ENCODE measurements around the gene UFD1.

DNA sequence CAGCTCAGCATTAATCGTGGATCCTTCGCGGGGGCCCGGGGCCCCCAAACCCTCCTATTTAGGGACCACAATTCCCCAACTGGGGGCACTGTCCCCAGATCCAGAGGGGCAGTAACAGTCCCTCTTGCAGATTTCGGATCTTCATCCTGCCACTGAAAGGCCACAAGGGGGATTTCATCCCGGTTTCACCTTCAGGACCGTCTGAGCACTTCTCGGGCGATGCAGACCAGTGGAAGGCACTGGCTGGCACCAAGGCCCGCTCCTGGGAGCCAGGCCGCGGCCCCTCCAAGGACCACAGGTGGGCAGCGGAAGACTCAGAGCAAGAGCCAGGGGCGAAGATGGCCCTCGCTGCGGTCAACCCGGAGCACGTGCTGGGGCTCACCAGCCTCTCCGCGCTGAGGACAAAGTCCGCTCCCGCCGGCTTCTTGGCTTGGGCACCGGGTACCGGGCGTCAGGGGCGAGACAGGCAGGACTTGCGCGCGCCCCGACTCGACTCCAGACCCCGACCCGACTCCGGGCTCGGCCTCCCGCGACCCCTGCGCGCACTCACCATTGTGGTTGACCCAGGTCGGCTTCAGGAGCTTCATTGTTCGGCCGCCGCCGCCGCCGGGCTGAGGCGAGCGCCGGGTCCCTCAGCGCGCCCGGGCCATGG, 48.0 kb downstream of the UFD1 start:
- TF ChIP-seq POLR2A (IDR thresholded peaks at IDR 0.05; ENCODE audit: low read length) (no peak), GATA1 (IDR thresholded peaks at IDR 0.05; ENCODE audit: low read depth, low read length) (no peak)
